GM21515 (cell line): ENCODE results near the gene EREG.

Experiments used
- ATAC-seq: cut with Tn5 transposase; IDR thresholded peaks from one replicate; pipeline ENCODE4 v1.9.1; 2021; ENCODE audit not compliant: unreplicated experiment

Gene EREG

DNA sequence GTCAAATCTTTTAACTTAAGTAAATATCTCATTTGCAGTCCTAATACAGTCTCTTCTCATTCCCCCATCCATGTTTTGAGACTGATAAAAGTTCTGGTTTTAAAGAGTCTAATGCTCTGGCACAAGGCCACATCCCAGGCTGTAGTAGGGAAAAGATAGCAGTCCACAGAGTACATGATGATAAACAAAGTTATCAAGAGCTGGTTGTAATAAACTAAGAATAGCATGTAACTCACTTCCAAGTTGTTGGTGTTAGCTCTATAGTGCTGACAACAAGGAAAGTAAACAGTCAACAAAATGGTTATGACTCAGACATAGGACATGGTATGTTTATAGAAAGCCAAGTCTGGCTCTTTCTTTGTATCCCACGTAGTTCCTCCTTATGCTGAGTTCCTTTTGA is 58.2 kb downstream of the EREG start:
- no peak for ATAC-seq

DNA sequence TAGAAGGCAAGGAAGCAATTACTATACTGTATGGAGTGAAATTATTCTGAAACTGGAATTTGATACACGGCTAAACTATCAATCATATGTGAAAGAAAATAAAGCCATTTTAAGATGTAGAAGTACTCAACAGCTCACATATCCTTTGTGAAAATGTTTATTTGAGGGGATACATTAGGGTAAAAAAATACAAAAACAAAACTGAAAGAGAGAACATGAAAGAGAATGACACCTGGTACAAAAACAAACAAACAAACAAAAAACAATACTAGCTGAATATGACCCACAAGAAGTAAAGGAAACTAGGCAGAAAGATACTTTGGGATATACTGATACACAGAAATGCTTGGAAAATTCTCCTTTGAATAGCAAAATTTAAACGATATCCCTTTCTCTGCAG is 59.2 kb downstream of the EREG start:
- ATAC-seq: no peak

DNA sequence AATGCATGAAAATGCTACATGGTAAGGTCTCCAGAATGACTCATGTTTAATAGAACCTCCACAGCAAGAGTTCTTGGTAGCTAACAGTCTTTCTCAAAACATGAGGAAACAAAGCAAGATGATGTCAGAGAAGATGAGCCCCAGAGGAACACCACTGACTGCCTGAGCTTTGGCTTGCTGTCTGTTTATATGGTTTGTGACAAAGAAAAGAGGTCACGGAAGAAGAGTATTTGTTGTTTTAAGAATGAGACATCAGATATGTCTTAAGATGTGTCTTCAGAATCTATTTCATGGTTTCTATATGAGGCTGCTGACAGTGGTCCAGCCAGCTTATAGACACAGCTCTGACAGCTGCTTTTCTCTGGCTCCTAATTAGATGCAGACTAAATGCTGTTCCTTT is 61.2 kb downstream of the EREG start:
- ATAC-seq: no peak

DNA sequence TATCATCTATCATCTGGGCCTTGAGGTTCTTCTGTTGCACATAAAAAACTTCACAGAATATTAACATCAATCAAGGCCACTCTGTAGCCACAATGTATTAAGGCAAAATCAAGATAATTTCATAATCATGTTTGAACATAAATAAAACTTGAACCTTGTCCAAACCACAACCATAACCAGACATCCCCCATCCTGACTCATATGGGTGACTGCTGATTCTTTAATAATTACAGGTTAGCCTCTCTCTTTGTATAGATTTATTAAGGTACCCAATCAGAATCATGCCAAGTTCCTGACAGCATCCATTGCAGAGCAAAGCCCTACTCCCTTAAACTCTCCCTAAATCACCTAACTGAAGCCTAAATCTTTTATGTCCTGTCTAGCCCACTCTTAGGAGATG is 63.3 kb downstream of the EREG start:
- ATAC-seq: no peak

DNA sequence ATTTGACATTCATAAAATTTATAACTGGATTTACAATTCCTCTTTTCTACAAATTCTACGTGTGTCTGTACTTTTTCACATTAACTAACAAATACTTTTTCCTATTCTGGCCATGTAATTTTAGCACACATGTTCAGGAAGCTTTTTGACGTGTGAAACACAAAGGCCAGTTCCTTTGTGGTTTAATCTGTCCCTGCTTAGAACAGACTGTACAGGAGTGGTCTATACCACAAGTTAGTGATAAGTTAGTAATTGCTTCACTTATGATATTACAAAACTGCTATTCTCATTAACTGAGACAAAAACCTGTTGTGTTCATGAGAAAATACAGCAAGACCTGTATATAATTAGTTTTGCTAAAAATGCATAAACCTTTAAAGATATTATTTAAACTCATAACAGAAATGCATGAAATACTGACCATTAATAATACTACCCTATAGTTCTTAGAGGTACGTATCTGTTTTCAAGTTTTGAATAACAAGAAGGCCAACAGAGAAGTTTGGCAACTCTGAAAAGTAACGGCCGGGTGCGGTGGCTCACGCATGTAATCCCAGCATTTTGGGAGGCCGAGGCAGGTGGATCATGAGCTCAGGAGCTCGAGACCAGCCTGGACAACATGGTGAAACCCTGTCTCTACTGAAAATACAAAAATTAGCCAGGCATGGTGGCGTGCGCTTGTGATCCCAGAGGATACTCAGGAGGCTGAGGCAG is 66.3 kb downstream of the EREG start:
- ATAC-seq: no peak

DNA sequence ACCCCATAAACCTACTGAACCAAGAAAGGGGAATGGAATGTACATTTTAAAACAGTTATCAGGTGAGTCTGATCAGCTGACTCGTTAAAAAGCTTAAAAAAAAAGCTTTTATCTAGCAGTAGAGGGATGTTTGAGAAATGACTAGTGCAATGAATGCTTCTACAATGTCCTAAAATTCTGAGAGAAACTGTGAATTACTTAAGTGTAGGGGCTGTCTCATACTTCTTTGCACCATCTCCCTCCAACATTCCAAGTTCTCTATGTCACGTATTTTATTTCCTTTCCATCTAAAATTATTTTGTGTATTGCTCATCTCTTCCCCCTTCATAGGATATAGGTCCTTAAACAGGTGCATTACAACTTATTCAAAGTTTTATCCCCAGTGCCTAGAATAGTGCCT is 68.1 kb downstream of the EREG start:
- no peak for ATAC-seq

DNA sequence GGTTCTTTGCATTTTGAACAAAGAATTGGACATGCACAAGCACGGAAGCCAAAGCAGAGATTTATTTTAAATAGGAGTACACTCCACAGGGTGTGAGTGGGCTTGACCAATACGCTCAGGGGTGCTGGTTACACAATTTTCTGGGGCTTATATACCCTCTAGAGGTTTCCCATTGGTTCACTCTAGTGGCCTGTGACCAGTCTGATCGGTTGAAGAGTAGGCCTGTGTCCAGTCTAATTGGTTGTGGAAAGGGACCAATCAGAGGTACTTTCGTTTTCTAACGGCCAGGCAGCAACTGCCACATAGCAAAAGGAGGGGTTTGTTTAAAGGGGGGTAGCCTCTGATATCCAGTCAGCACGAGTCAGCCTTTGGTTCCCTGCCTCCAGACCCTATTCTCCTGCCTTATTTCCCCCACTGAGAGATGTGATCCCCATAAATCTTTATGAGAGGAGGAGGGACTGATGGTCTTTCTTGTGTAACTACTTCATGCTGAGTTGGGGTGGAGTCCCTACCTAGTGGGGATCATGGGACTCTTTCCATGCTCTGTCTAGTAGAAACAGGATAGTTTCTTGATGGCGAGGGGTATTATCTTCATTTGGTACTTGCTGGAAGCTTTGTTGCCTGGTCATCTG is 68.7 kb downstream of the EREG start:
- ATAC-seq: no peak

DNA sequence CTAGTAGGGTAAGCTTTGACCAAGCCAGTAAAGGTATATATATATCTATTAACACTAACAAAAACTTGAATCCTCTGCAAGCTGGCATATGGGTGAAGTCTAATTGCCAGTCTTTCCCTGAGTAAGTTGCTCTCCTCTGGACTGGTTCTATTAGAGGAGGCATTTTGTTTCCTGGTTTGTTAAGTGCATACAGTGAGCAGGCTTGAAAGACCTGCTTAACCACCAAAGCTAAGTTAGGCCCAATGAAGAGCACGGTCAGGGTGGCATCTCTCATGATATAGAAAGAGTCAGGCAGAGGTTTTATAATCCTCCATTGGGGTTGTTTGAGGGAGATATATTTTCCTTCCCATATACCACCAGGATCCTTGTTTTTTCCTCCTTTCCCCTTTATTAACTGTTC is 70.4 kb downstream of the EREG start:
- no peak for ATAC-seq

DNA sequence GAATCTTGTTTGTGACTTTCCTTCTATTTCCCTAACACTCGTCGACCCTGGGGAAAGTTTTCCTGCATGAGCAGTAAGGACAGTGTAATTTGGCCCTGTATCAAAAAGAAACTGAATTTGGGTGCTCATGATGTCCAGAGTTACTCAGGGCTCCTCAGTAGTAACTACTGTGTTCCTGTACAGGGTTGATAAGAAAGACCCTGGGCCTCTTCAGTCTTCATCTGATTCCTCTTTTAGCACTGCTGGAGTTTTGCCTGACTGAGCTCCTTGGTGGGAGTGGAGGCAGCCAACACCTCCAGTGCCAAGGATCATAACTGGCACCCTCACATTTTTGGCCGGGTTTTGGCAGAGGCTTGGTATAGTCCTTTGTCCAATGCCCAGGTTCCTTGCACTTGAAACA is 72.9 kb downstream of the EREG start:
- no peak for ATAC-seq
